ENCODE data around the gene PCBD2. TPM values are rescaled to one million over a fixed set of nuclear protein-coding genes. Genes with fewer than 3 reads are reported as not detected.

The PCBD2 gene
- total and polyA plus RNA-seq, 2 experiments from 2014 or later: 8.7 to 16.0 TPM

DNA sequence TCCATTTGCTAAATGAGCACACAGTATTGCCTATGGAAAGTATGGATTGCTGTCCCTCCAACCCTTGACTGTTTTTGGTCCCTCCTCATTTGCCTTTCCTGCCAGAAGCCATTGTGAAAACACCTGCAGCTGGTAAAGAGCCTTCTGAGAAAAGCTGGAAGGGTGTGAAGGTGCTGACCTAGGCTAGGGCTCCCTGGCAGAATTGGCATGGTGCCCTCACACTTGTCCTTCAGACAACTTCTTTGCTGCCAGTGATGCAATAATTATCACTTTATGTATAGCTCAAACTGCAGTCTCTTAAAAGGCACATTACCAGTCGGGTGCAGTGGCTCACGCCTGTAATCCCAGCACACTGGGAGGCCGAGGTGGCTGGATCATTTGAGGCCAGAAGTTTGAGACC, 26.5 kb upstream of the PCBD2 start:
- H3K9me3 Mint-ChIP-seq: peaks cover 5% of the 10 kb centered on the region; the same call in 2 of the 3 replicates
- 0 out of 2 replicates have a peak, but pooled peaks cover 6% of the 10 kb centered on the region for H3F3A ChIP-seq (replicated peaks; ENCODE audit: low read depth)
- H2AFZ ChIP-seq: no peak overlapping the region
- no peak overlapping the region for H3K4me3 ChIP-seq
- no peak overlapping the region for H3K27ac Mint-ChIP-seq
- no peak overlapping the region for H3K4me3 Mint-ChIP-seq
- DNase-seq (ENCODE audit: low spot score) (no peak), ATAC-seq (no peak)
- TF ChIP-seq, protein P1, sequence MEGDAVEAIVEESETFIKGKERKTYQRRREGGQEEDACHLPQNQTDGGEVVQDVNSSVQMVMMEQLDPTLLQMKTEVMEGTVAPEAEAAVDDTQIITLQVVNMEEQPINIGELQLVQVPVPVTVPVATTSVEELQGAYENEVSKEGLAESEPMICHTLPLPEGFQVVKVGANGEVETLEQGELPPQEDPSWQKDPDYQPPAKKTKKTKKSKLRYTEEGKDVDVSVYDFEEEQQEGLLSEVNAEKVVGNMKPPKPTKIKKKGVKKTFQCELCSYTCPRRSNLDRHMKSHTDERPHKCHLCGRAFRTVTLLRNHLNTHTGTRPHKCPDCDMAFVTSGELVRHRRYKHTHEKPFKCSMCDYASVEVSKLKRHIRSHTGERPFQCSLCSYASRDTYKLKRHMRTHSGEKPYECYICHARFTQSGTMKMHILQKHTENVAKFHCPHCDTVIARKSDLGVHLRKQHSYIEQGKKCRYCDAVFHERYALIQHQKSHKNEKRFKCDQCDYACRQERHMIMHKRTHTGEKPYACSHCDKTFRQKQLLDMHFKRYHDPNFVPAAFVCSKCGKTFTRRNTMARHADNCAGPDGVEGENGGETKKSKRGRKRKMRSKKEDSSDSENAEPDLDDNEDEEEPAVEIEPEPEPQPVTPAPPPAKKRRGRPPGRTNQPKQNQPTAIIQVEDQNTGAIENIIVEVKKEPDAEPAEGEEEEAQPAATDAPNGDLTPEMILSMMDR (conservative IDR thresholded peaks at IDR 0.05; ENCODE audit: low read depth in 2 of 2): no peak
- TF ChIP-seq, protein P2, sequence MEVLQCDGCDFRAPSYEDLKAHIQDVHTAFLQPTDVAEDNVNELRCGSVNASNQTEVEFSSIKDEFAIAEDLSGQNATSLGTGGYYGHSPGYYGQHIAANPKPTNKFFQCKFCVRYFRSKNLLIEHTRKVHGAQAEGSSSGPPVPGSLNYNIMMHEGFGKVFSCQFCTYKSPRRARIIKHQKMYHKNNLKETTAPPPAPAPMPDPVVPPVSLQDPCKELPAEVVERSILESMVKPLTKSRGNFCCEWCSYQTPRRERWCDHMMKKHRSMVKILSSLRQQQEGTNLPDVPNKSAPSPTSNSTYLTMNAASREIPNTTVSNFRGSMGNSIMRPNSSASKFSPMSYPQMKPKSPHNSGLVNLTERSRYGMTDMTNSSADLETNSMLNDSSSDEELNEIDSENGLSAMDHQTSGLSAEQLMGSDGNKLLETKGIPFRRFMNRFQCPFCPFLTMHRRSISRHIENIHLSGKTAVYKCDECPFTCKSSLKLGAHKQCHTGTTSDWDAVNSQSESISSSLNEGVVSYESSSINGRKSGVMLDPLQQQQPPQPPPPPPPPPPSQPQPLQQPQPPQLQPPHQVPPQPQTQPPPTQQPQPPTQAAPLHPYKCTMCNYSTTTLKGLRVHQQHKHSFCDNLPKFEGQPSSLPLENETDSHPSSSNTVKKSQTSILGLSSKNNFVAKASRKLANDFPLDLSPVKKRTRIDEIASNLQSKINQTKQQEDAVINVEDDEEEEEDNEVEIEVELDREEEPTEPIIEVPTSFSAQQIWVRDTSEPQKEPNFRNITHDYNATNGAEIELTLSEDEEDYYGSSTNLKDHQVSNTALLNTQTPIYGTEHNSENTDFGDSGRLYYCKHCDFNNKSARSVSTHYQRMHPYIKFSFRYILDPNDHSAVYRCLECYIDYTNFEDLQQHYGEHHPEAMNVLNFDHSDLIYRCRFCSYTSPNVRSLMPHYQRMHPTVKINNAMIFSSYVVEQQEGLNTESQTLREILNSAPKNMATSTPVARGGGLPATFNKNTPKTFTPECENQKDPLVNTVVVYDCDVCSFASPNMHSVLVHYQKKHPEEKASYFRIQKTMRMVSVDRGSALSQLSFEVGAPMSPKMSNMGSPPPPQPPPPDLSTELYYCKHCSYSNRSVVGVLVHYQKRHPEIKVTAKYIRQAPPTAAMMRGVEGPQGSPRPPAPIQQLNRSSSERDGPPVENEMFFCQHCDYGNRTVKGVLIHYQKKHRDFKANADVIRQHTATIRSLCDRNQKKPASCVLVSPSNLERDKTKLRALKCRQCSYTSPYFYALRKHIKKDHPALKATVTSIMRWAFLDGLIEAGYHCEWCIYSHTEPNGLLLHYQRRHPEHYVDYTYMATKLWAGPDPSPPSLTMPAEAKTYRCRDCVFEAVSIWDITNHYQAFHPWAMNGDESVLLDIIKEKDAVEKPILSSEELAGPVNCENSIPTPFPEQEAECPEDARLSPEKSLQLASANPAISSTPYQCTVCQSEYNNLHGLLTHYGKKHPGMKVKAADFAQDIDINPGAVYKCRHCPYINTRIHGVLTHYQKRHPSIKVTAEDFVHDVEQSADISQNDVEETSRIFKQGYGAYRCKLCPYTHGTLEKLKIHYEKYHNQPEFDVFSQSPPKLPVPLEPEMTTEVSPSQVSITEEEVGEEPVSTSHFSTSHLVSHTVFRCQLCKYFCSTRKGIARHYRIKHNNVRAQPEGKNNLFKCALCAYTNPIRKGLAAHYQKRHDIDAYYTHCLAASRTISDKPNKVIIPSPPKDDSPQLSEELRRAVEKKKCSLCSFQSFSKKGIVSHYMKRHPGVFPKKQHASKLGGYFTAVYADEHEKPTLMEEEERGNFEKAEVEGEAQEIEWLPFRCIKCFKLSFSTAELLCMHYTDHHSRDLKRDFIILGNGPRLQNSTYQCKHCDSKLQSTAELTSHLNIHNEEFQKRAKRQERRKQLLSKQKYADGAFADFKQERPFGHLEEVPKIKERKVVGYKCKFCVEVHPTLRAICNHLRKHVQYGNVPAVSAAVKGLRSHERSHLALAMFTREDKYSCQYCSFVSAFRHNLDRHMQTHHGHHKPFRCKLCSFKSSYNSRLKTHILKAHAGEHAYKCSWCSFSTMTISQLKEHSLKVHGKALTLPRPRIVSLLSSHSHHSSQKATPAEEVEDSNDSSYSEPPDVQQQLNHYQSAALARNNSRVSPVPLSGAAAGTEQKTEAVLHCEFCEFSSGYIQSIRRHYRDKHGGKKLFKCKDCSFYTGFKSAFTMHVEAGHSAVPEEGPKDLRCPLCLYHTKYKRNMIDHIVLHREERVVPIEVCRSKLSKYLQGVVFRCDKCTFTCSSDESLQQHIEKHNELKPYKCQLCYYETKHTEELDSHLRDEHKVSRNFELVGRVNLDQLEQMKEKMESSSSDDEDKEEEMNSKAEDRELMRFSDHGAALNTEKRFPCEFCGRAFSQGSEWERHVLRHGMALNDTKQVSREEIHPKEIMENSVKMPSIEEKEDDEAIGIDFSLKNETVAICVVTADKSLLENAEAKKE (CRISPR knock-in tag; IDR thresholded peaks at IDR 0.05): no peak
- TF ChIP-seq POLR2AphosphoS5 (IDR thresholded peaks at IDR 0.05; ENCODE audit: low read depth) (no peak), JUNB (IDR thresholded peaks at IDR 0.05; ENCODE audit: unreplicated experiment) (no peak), CREB1 (CRISPR knock-in tag; IDR thresholded peaks at IDR 0.05; ENCODE audit: low read depth) (no peak), ZNF114 (CRISPR knock-in tag; IDR thresholded peaks at IDR 0.05) (no peak), EZH2phosphoT487 (IDR thresholded peaks at IDR 0.05; ENCODE audit: unreplicated experiment) (no peak), NANOG (IDR thresholded peaks at IDR 0.05; ENCODE audit: borderline replicate concordance) (no peak), ZNF331 (CRISPR knock-in tag; IDR thresholded peaks at IDR 0.05; ENCODE audit: low read depth) (no peak), STAT1 (IDR thresholded peaks at IDR 0.05; ENCODE audit: unreplicated experiment) (no peak), EZH2 (IDR thresholded peaks at IDR 0.05; ENCODE audit: low read depth, unreplicated experiment) (no peak)
- TF ChIP-seq, protein P3, sequence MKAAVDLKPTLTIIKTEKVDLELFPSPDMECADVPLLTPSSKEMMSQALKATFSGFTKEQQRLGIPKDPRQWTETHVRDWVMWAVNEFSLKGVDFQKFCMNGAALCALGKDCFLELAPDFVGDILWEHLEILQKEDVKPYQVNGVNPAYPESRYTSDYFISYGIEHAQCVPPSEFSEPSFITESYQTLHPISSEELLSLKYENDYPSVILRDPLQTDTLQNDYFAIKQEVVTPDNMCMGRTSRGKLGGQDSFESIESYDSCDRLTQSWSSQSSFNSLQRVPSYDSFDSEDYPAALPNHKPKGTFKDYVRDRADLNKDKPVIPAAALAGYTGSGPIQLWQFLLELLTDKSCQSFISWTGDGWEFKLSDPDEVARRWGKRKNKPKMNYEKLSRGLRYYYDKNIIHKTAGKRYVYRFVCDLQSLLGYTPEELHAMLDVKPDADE (IDR thresholded peaks at IDR 0.05): no peak
- TF ChIP-seq, protein P4, sequence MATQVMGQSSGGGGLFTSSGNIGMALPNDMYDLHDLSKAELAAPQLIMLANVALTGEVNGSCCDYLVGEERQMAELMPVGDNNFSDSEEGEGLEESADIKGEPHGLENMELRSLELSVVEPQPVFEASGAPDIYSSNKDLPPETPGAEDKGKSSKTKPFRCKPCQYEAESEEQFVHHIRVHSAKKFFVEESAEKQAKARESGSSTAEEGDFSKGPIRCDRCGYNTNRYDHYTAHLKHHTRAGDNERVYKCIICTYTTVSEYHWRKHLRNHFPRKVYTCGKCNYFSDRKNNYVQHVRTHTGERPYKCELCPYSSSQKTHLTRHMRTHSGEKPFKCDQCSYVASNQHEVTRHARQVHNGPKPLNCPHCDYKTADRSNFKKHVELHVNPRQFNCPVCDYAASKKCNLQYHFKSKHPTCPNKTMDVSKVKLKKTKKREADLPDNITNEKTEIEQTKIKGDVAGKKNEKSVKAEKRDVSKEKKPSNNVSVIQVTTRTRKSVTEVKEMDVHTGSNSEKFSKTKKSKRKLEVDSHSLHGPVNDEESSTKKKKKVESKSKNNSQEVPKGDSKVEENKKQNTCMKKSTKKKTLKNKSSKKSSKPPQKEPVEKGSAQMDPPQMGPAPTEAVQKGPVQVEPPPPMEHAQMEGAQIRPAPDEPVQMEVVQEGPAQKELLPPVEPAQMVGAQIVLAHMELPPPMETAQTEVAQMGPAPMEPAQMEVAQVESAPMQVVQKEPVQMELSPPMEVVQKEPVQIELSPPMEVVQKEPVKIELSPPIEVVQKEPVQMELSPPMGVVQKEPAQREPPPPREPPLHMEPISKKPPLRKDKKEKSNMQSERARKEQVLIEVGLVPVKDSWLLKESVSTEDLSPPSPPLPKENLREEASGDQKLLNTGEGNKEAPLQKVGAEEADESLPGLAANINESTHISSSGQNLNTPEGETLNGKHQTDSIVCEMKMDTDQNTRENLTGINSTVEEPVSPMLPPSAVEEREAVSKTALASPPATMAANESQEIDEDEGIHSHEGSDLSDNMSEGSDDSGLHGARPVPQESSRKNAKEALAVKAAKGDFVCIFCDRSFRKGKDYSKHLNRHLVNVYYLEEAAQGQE (IDR thresholded peaks at IDR 0.05; ENCODE audit: unreplicated experiment): no peak
- H3K79me2 ChIP-seq (replicated peaks; ENCODE audit: insufficient read depth): peaks cover 27% of the 10 kb centered on the region
- peaks cover 14% of the 10 kb centered on the region for H3K27me3 Mint-ChIP-seq (ENCODE audit: insufficient read depth, low read depth, poor library complexity)
- no peak overlapping the region for H3K27ac ChIP-seq (ENCODE audit: low read depth)
- peaks cover 5% of the 10 kb centered on the region for H3K36me3 Mint-ChIP-seq (ENCODE audit: low read depth)
- no peak overlapping the region for H3K4me2 ChIP-seq
- H3K27me3 ChIP-seq (ENCODE audit: insufficient read depth): no peaks in the 10 kb centered on the region
- H3K36me3 ChIP-seq (ENCODE audit: insufficient read depth): no peaks in the 10 kb centered on the region
- H3K4me1 ChIP-seq (ENCODE audit: insufficient read depth): peaks cover 9% of the 10 kb centered on the region; the same call in 1 of the 2 replicates
- H4K20me1 ChIP-seq (replicated peaks; ENCODE audit: insufficient read depth): no peaks in the 10 kb centered on the region
- H3K4me1 Mint-ChIP-seq: peaks cover 14% of the 10 kb centered on the region
- H3K9me2 ChIP-seq (ENCODE audit: insufficient read depth): no peaks in the 10 kb centered on the region

All from GM23338 (cell line).